Kidney epithelial cell (primary cell): ENCODE measurements around the gene CD82. TPM values are rescaled to one million over a fixed set of nuclear protein-coding genes. Genes with fewer than 3 reads are reported as not detected.
A peak's percentile ranks its signal among the peaks of the same experiment; 100 is the strongest.

Experiments
- DNase-seq: peaks from one replicate; pipeline ENCODE4 v3.0.0-alpha.2; 2010; ENCODE audit warnings: low read depth
- H3K27me3 ChIP-seq: 2 replicates; pipeline ENCODE4 v1.6.0; 2011; ENCODE audit warnings: low read length; ENCODE audit not compliant: control insufficient read depth, insufficient read depth
- H3K36me3 ChIP-seq: 2 replicates; pipeline ENCODE4 v1.5.1; 2011; ENCODE audit warnings: low read length; ENCODE audit not compliant: control insufficient read depth, insufficient read depth
- H3K4me3 ChIP-seq: 2 replicates; pipeline ENCODE4 v1.5.1; 2011; ENCODE audit warnings: low read depth, mild to moderate bottlenecking, control low read depth, low read length
- total RNA-seq: library from RNA; depleted of rRNA; stranded (reverse); fragments of >200 nt; gene quantifications from 2 replicates; pipeline ENCODE4 v1.2.3, GENCODE V29; 2015
- TF ChIP-seq, protein P1 (sequence below): IDR thresholded peaks from 2 replicates; pipeline ENCODE4 v1.5.1; 2011; ENCODE audit warnings: mild to moderate bottlenecking, moderate library complexity, low read length, control low read depth, inconsistent platforms; ENCODE audit not compliant: insufficient read depth, poor library complexity, severe bottlenecking

The CD82 gene
- total RNA-seq, 1 donor from 2014 or later: 47.3 TPM

GRCh38 chr11:44566952-44567875 lies 1.8 kb downstream of the CD82 start:
- Histone ChIP-seq H3K27me3 (no peaks in the 10 kb centered on the region), H3K36me3 (no peaks in the 10 kb centered on the region), H3K4me3 (no peak overlapping the region)
- TF ChIP-seq, protein P1, sequence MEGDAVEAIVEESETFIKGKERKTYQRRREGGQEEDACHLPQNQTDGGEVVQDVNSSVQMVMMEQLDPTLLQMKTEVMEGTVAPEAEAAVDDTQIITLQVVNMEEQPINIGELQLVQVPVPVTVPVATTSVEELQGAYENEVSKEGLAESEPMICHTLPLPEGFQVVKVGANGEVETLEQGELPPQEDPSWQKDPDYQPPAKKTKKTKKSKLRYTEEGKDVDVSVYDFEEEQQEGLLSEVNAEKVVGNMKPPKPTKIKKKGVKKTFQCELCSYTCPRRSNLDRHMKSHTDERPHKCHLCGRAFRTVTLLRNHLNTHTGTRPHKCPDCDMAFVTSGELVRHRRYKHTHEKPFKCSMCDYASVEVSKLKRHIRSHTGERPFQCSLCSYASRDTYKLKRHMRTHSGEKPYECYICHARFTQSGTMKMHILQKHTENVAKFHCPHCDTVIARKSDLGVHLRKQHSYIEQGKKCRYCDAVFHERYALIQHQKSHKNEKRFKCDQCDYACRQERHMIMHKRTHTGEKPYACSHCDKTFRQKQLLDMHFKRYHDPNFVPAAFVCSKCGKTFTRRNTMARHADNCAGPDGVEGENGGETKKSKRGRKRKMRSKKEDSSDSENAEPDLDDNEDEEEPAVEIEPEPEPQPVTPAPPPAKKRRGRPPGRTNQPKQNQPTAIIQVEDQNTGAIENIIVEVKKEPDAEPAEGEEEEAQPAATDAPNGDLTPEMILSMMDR: peak; percentile 8
- DNase-seq: no peak

DNA sequence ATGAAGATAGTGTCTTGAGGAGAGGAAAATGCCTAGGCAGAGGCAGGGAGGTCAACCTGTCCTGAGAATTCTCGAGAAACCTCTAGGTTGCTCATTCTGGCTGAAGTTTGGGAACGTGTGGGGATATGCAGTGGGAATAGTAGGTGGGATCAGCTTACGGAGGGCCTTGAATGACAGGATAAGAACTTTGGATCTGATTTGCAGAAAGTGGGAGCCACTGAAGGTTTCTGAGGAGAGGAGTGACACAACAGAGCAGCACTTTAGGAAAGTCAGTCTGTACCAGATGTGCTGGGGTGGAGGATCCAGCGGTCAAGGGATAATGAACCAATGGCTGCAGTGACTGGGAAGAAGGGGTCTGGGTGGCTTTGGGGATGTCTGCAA lies 2.4 kb downstream of the CD82 start:
- H3K27me3 ChIP-seq: no peaks in the 10 kb centered on the region
- no peak overlapping the region for H3K4me3 ChIP-seq
- TF ChIP-seq, protein P1: no peak
- DNase-seq: no peak
- H3K36me3 ChIP-seq: no peaks in the 10 kb centered on the region

- TF ChIP-seq, protein P1: no peak
- H3K4me3 ChIP-seq: no peak overlapping the region
- no peaks in the 10 kb centered on the region for H3K36me3 ChIP-seq
- DNase-seq: no peak
- H3K27me3 ChIP-seq: no peaks in the 10 kb centered on the region
Observed at GRCh38 chr11:44568331-44568657, 2.8 kb downstream of the CD82 start.

DNA sequence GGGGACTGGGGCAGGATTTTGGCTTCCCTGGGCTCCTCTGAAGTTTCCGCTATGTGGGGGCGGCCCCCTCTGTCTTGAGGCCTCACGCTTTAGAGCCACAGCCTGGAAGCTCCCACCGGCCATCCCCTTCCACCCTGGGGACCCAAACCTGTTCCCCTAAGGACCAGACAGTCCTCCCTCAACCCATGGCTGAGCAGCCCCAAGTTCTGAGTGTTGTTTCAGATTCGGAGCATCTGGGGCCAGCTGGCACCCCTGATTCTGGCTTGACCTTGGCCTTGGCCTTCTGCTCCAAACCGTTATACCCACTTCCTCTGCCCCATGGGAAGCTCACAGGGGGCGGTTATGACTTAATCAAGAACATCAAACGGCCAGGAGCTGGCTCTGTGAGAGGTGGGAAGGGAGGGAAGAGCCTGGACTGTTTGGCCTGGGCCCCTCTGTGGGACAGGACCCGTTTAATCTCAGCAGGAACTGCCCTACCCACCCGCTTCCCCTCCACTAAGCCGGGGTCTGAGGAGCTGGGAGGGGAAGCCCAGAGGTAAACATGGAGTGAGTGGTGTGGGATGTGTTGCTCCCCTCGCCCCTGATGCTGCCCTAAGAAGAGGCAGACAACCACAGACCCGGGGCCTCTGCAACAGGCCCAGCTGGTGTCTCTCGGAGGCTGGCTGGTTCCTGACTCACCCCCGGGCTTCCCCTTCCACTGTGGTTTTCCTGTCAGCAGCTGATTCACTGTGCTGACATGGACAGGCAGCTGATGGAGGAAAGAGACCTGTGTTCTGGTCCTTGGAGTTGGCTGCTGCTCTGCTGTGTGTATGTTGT lies 3.4 kb downstream of the CD82 start:
- Histone ChIP-seq H3K36me3 (no peaks in the 10 kb centered on the region), H3K27me3 (no peaks in the 10 kb centered on the region), H3K4me3 (no peak overlapping the region)
- DNase-seq: peak; percentile 93
- TF ChIP-seq, protein P1: no peak

DNA sequence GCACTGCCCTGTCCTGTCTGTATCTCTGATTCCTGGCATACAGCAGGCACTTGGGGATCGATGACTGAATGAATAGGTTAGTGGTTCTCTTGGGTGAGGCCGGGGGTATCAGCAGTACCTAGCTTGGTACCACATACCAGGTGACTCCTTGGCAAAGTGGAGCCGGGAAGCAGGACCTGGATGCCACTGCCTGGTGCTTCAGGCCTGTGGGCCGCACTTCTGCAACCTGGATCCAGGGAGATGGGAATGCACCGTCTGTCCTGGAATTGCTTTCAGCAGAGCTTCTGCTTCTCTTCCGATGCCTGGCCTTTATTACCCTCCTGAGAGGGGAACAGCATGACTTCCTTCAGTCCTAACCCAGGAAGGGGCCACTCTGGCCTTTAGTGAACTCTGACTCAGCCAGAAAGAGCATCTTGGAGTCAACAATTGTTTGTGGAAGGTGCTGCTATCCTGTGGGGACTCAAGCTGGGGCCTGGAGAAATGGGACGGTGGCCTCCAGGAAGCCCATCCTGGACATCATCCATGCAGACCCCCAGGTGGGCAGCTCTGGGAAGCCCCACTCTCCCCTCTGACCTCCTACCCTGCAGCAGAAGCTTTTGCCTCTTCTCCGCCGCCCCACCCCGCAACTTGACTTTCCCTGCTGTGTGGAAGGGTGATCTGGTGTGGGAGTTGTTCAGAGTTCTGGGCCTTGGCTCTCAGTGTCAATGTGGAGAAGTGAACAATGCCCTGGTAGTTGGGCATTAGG lies 5.1 kb downstream of the CD82 start:
- no peaks in the 10 kb centered on the region for H3K36me3 ChIP-seq
- TF ChIP-seq, protein P1: no peak
- H3K4me3 ChIP-seq: no peak overlapping the region
- no peak for DNase-seq
- no peaks in the 10 kb centered on the region for H3K27me3 ChIP-seq
